GM15510 (cell line): ENCODE results near the gene RIPK1.

Experiments used
- POLR2A ChIP-seq: IDR thresholded peaks from 3 replicates; pipeline ENCODE4 v1.6.1; 2011; ENCODE audit warnings: borderline replicate concordance; ENCODE audit not compliant: insufficient read length; ENCODE audit errors: extremely low read depth

RIPK1 gene

GRCh38 chr6:3076320-3076719, 8.0 kb downstream of the RIPK1 start:
- no peak for TF ChIP-seq POLR2A

- TF ChIP-seq POLR2A, result no peak
These were observed 9.1 kb downstream of the RIPK1 start for GRCh38 chr6:3077430-3077829.

DNA sequence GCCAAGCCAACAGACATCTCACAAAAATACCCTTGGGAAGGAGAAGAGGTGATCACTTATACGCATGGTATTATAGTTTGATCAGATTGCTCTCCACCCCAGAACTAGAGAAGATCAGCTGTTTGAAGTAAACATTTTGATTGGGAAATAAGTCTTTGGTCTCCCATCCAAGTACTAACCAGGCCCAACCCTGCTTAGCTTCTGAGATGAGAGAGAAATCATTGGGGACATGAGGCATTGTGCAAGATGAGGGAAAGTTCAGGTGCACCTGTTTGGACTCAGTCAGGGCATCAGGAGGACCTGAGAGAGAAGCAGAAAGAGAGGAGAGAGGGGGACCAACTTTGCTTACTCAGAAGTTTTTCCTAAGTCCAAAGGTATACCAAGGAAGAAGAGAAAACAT, 11.4 kb downstream of the RIPK1 start:
- TF ChIP-seq POLR2A, result no peak

GRCh38 chr6:3081960-3082359, 13.7 kb downstream of the RIPK1 start:
- TF ChIP-seq POLR2A, result no peak

- TF ChIP-seq POLR2A, result no peak
These were observed 16.8 kb downstream of the RIPK1 start for GRCh38 chr6:3085074-3085473.

- no peak for TF ChIP-seq POLR2A
These were observed 18.1 kb downstream of the RIPK1 start for GRCh38 chr6:3086282-3086946.

DNA sequence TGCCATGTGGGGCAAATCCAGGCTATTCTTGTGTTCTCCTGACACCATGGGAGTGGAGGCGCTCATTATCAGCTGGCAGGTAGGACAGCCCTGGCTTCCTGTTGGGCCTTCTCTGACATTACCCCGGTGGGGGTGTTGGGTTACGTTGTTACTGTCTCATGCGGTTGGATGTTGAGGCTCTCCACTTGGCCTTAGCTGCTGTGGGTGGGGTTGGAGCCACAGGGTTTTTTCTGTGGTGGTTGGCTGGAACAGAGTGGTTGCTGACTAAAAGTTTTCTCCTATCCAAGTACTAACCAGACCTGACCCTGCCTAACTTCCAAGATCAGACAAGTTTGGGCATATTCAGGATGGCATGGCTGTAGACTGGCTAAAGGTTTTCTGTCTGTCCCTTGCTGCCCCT, 20.2 kb downstream of the RIPK1 start:
- TF ChIP-seq POLR2A, result no peak

DNA sequence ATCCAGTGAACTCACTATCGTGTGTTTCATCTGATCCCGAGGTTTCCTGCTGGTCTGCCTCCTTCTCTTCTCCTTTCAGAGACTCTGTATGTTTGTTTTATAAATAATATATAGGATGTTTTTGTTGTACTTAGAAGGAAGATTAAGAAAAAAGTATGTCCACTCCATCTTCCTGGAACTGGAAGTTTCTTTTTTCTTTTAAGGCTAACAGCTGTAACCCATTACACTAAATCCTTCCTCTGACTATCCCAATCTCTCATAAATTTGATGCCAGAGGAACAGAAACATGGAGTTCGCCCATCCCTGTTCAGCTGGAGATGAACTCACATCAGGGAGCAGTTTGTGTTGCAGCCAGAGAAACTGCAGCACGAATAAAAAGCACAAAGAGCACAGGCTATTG, 20.7 kb downstream of the RIPK1 start:
- TF ChIP-seq POLR2A, result no peak

- no peak for TF ChIP-seq POLR2A
These were observed 21.7 kb downstream of the RIPK1 start for GRCh38 chr6:3090013-3090412.

GRCh38 chr6:3094815-3095214, 26.5 kb downstream of the RIPK1 start:
- no peak for TF ChIP-seq POLR2A

GRCh38 chr6:3102875-3103274, 34.6 kb downstream of the RIPK1 start:
- no peak for TF ChIP-seq POLR2A

GRCh38 chr6:3108746-3109414, 40.6 kb downstream of the RIPK1 start:
- TF ChIP-seq POLR2A, result no peak

DNA sequence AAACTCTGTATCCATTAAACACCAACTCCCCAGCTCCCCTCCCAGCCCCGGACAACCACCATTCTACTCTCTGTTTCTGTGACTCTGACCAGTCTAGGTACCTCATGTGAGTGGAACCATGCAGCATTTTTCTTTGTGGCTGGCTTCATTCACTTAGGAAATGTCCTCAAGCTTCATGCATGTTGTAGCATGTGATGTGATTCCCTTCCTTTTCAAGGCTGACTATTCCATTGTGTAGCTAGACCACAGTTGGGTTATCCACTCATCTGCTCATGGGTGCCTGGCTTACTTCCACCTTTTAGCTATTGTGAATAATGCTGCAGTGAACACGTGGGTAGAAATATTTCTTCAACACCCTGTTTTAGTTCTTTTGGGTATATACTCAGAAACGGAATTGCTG, 41.5 kb downstream of the RIPK1 start:
- no peak for TF ChIP-seq POLR2A

GRCh38 chr6:3114377-3114776, 46.1 kb downstream of the RIPK1 start:
- TF ChIP-seq POLR2A, result no peak

DNA sequence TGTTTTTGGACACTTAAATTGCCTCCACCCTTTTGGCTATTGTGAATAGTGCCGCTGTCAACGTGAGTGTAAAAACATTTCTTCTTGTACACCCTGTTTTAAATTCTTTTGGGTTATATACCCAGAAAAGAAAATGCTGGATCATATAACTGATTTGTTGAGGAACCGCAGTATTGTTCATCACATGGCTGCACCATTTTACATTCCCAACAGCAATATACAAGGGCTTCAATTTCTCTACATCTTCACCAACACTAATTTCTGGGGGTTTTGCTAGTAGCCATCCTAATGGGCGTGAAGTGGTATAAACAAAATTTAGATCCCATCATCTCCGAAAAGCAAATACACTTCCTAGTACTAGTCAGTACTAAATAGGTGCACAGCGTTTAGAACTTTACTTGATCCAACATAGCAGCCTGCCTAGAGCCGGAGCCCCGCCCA, 49.6 kb downstream of the RIPK1 start:
- no peak for TF ChIP-seq POLR2A

- peak; percentile 84 for TF ChIP-seq POLR2A
These were observed 50.2 kb downstream of the RIPK1 start, which contains the start of gene BPHL for GRCh38 chr6:3118353-3119039. Gene BPHL, plus strand, starts transcription at chr6:3118711. Its CDS starts 30 bp downstream, at chr6:3118741.
